Measurements from ENCODE around the gene HDHD2. TPM values are rescaled to one million over a fixed set of nuclear protein-coding genes. Genes with fewer than 3 reads are reported as not detected.

HDHD2 gene
- total and polyA plus RNA-seq, 2 donors (not counting 1 experiment from before 2014, with no cell fraction given), result 14.2 to 15.0 TPM

- H3K79me2 ChIP-seq (ENCODE audit: control insufficient read depth, insufficient read depth, low read length), result peaks cover under 1% of the 10 kb centered on the region
- H3K4me1 ChIP-seq (ENCODE audit: control insufficient read depth, extremely low read depth, insufficient read depth, low read length), result no peaks in the 10 kb centered on the region
- peaks cover 6% of the 10 kb centered on the region for H3K27me3 ChIP-seq (ENCODE audit: control insufficient read depth, insufficient read depth, low read length)
- no peak overlapping the region for H3K9ac ChIP-seq (ENCODE audit: insufficient read depth, low read length)
- H3K27ac ChIP-seq (ENCODE audit: insufficient read depth, low read length), result no peak overlapping the region
- no peak overlapping the region for H2AFZ ChIP-seq (ENCODE audit: low read length)
- no peak for DNase-seq (ENCODE audit: low read depth in 2 of 2)
- no peaks in the 10 kb centered on the region for H4K20me1 ChIP-seq (ENCODE audit: control insufficient read depth, extremely low read depth, insufficient read depth, low read length)
- no peak for TF ChIP-seq EZH2 (IDR thresholded peaks at IDR 0.05; ENCODE audit: low read length, missing control alignments)
- no peak for TF ChIP-seq CTCF (conservative IDR thresholded peaks at IDR 0.05 in 1 of 2, IDR thresholded peaks at IDR 0.05 in 1 of 2; ENCODE audit: low read depth in 1 of 2, low read length in 2 of 2)
- no peaks in the 10 kb centered on the region for H3K36me3 ChIP-seq (ENCODE audit: control insufficient read depth, insufficient read depth, low read length)
- no peaks in the 10 kb centered on the region for H3K9me3 ChIP-seq (ENCODE audit: control insufficient read depth, insufficient read depth, low read depth, low read length)
- H3K4me3 ChIP-seq (replicated peaks in 1 of 4; ENCODE audit: control extremely low read depth in 1 of 4, insufficient read depth in 1 of 4, low read depth in 3 of 4, low read length in 4 of 4), result no peak overlapping the region
- no peak overlapping the region for H3K4me2 ChIP-seq (ENCODE audit: extremely low read depth, insufficient read depth, low read length)
These were observed 30.5 kb upstream of the HDHD2 start for GRCh38 chr18:47180765-47181164.

- peaks cover 6% of the 10 kb centered on the region for H3K27me3 ChIP-seq (ENCODE audit: control insufficient read depth, insufficient read depth, low read length)
- no peak for TF ChIP-seq EZH2 (IDR thresholded peaks at IDR 0.05; ENCODE audit: low read length, missing control alignments)
- H3K9ac ChIP-seq (ENCODE audit: insufficient read depth, low read length), result no peak overlapping the region
- H3K4me1 ChIP-seq (ENCODE audit: control insufficient read depth, extremely low read depth, insufficient read depth, low read length), result peaks cover 2% of the 10 kb centered on the region
- no peaks in the 10 kb centered on the region for H4K20me1 ChIP-seq (ENCODE audit: control insufficient read depth, extremely low read depth, insufficient read depth, low read length)
- DNase-seq (ENCODE audit: low read depth in 2 of 2), result peak in 1 of 2 donors; percentile 5
- no peak overlapping the region for H2AFZ ChIP-seq (ENCODE audit: low read length)
- no peaks in the 10 kb centered on the region for H3K9me3 ChIP-seq (ENCODE audit: control insufficient read depth, insufficient read depth, low read depth, low read length)
- H3K36me3 ChIP-seq (ENCODE audit: control insufficient read depth, insufficient read depth, low read length), result no peaks in the 10 kb centered on the region
- H3K27ac ChIP-seq (ENCODE audit: insufficient read depth, low read length), result no peak overlapping the region
- peaks cover 11% of the 10 kb centered on the region for H3K79me2 ChIP-seq (ENCODE audit: control insufficient read depth, insufficient read depth, low read length)
- no peak overlapping the region for H3K4me3 ChIP-seq (replicated peaks in 1 of 4; ENCODE audit: control extremely low read depth in 1 of 4, insufficient read depth in 1 of 4, low read depth in 3 of 4, low read length in 4 of 4)
- no peak overlapping the region for H3K4me2 ChIP-seq (ENCODE audit: extremely low read depth, insufficient read depth, low read length)
These were observed 29.2 kb upstream of the HDHD2 start for GRCh38 chr18:47179520-47179919.

- H2AFZ ChIP-seq (ENCODE audit: low read length), result peak within 1 kb of the TSS; percentile 33
- TF ChIP-seq EZH2 (IDR thresholded peaks at IDR 0.05; ENCODE audit: low read length, missing control alignments) (no peak), CTCF (conservative IDR thresholded peaks at IDR 0.05 in 1 of 2, IDR thresholded peaks at IDR 0.05 in 1 of 2; ENCODE audit: low read depth in 1 of 2, low read length in 2 of 2) (no peak)
These were observed 25.7 kb upstream of the HDHD2 start, which contains the start of gene IER3IP1 for GRCh38 chr18:47175898-47176575. TSS of gene IER3IP1 (minus strand) at chr18:47176364. CDS start at chr18:47176277, 87 bp downstream.

More at GRCh38 chr18:47175898-47176575, 25.7 kb upstream of the HDHD2 start, which contains the start of gene IER3IP1:
- Histone ChIP-seq H3K9ac (ENCODE audit: insufficient read depth, low read length) (peak within 1 kb of the TSS; percentile 77), H4K20me1 (ENCODE audit: control insufficient read depth, extremely low read depth, insufficient read depth, low read length) (no peaks in the 10 kb centered on the region), H3K4me1 (ENCODE audit: control insufficient read depth, extremely low read depth, insufficient read depth, low read length) (peaks cover 2% of the 10 kb centered on the region), H3K27ac (ENCODE audit: insufficient read depth, low read length) (peak within 1 kb of the TSS; percentile 68), H3K9me3 (ENCODE audit: control insufficient read depth, insufficient read depth, low read depth, low read length) (no peaks in the 10 kb centered on the region), H3K4me3 (replicated peaks in 1 of 4; ENCODE audit: control extremely low read depth in 1 of 4, insufficient read depth in 1 of 4, low read depth in 3 of 4, low read length in 4 of 4) (peak within 1 kb of the TSS; percentile 63 to 97 (median 79)), H3K36me3 (ENCODE audit: control insufficient read depth, insufficient read depth, low read length) (no peaks in the 10 kb centered on the region), H3K79me2 (ENCODE audit: control insufficient read depth, insufficient read depth, low read length) (peaks cover 44% of the 10 kb centered on the region), H3K4me2 (ENCODE audit: extremely low read depth, insufficient read depth, low read length) (peak within 1 kb of the TSS; percentile 87), H3K27me3 (ENCODE audit: control insufficient read depth, insufficient read depth, low read length) (peaks cover 6% of the 10 kb centered on the region)
- DNase-seq (ENCODE audit: low read depth in 2 of 2), result peak; percentile 92 to 93
